Suprapubic skin (tissue), 4 donors: ENCODE measurements around the gene NKAIN2. TPM values are rescaled to one million over a fixed set of nuclear protein-coding genes. Genes with fewer than 3 reads are reported as not detected.
"Not testable (repeated sequence)": the region's sequence is repeated elsewhere in the genome, so short reads cannot be mapped to it uniquely, and the experiment has no call there.

Experiments used
- DNase-seq, 2 donors: peaks; one replicate each; pipeline ENCODE4 v3.0.0-alpha.2; 2019; ENCODE audit warnings: low spot score in 2 of 2
- H3K27ac ChIP-seq: fragments of 200-600 bp; sonication (generic); one replicate; pipeline ENCODE4 v1.5.1; 2019
- H3K27me3 ChIP-seq: fragments of 200-600 bp; sonication (generic); one replicate; pipeline ENCODE4 v1.5.1; 2019
- H3K36me3 ChIP-seq: fragments of 200-600 bp; sonication (generic); one replicate; pipeline ENCODE4 v1.5.1; 2019
- H3K4me1 ChIP-seq: fragments of 200-600 bp; sonication (generic); one replicate; pipeline ENCODE4 v1.5.1; 2019
- H3K4me3 ChIP-seq: fragments of 200-600 bp; sonication (generic); one replicate; pipeline ENCODE4 v1.5.1; 2019; ENCODE audit warnings: mild to moderate bottlenecking
- H3K9me3 ChIP-seq: fragments of 200-600 bp; sonication (generic); one replicate; pipeline ENCODE4 v1.5.1; 2019
- CTCF ChIP-seq, 2 donors: fragments of 200-600 bp in 1 of 2; fragments of 450-650 bp in 1 of 2; sonication (generic) in 1 of 2; IDR thresholded peaks; one replicate each; pipeline ENCODE4 v1.5.1; 2016 to 2019; ENCODE audit warnings: antibody characterized with exemption in 2 of 2, mild to moderate bottlenecking in 1 of 2, moderate library complexity in 1 of 2
- EP300 ChIP-seq: sonication (generic); formaldehyde crosslinking; IDR thresholded peaks from one replicate; pipeline ENCODE4 v1.6.1; 2017; ENCODE audit warnings: antibody characterized with exemption
- POLR2A ChIP-seq, 2 donors: fragments of 450-650 bp; IDR thresholded peaks; one replicate each; pipeline ENCODE4 v1.6.1; 2017; ENCODE audit warnings: antibody characterized with exemption in 2 of 2, mild to moderate bottlenecking in 2 of 2, moderate library complexity in 2 of 2
- POLR2AphosphoS5 ChIP-seq, 3 donors: sonication (generic); formaldehyde crosslinking; IDR thresholded peaks; one replicate each; pipeline ENCODE4 v1.6.1; 2017; ENCODE audit warnings: antibody characterized with exemption in 3 of 3
- WGBS: methylation state at CpG from one replicate; pipeline ENCODE4 v1.1.5; 2018; 5-methylcytosine and 5-hydroxymethylcytosine counted together
- total RNA-seq, 4 donors: library from RNA; depleted of rRNA; stranded (reverse); fragments of >200 nt; gene quantifications; one replicate each; pipeline ENCODE4 v1.1.0, GENCODE V29; 2016

NKAIN2 gene
- total RNA-seq, 4 donors from 2014 or later: 0.40 TPM; not detected in 3

- Histone ChIP-seq H3K4me1 (no peaks in the 10 kb centered on the region), H3K9me3 (no peaks in the 10 kb centered on the region), H3K27me3 (no peaks in the 10 kb centered on the region), H3K4me3 (no peak overlapping the region), H3K36me3 (no peaks in the 10 kb centered on the region), H3K27ac (no peak overlapping the region)
- 65% methylated on average over 1 of the region's 1 CpG for WGBS
- DNase-seq: no peak
- TF ChIP-seq POLR2AphosphoS5 (IDR thresholded peaks at IDR 0.05) (no peak), POLR2A (IDR thresholded peaks at IDR 0.05) (no peak), CTCF (IDR thresholded peaks at IDR 0.05) (no peak), EP300 (no peak)
Measured at GRCh38 chr6:124330197-124330596, 526.5 kb downstream of the NKAIN2 start.

- WGBS: 71% methylated on average over 4 of the region's 4 CpGs
- H3K27me3 ChIP-seq: no peaks in the 10 kb centered on the region
- no peaks in the 10 kb centered on the region for H3K9me3 ChIP-seq
- no peak for DNase-seq
- no peak overlapping the region for H3K27ac ChIP-seq
- no peaks in the 10 kb centered on the region for H3K36me3 ChIP-seq
- no peak overlapping the region for H3K4me3 ChIP-seq
- TF ChIP-seq CTCF (IDR thresholded peaks at IDR 0.05): no peak
- TF ChIP-seq POLR2AphosphoS5 (IDR thresholded peaks at IDR 0.05): no peak
- TF ChIP-seq EP300: no peak
- no peak for TF ChIP-seq POLR2A (IDR thresholded peaks at IDR 0.05)
- H3K4me1 ChIP-seq: no peaks in the 10 kb centered on the region
Measured at GRCh38 chr6:124334359-124334758, 530.7 kb downstream of the NKAIN2 start.

GRCh38 chr6:124339610-124340334 is 536.1 kb downstream of the NKAIN2 start:
- Histone ChIP-seq H3K27ac (no peak overlapping the region), H3K27me3 (no peaks in the 10 kb centered on the region), H3K4me3 (no peak overlapping the region), H3K9me3 (no peaks in the 10 kb centered on the region), H3K36me3 (no peaks in the 10 kb centered on the region), H3K4me1 (no peaks in the 10 kb centered on the region)
- TF ChIP-seq EP300: no peak
- no peak for TF ChIP-seq POLR2A (IDR thresholded peaks at IDR 0.05)
- no peak for TF ChIP-seq POLR2AphosphoS5 (IDR thresholded peaks at IDR 0.05)
- no peak for TF ChIP-seq CTCF (IDR thresholded peaks at IDR 0.05)
- WGBS: 78% methylated on average over 5 of the region's 5 CpGs
- no peak for DNase-seq

GRCh38 chr6:124348339-124348738 is 544.7 kb downstream of the NKAIN2 start:
- H3K4me3 ChIP-seq, H3K27me3 ChIP-seq, H3K36me3 ChIP-seq, H3K4me1 ChIP-seq, H3K27ac ChIP-seq, H3K9me3 ChIP-seq, DNase-seq: not testable (repeated sequence)
- 100% methylated on average over 1 of the region's 6 CpGs for WGBS

DNA sequence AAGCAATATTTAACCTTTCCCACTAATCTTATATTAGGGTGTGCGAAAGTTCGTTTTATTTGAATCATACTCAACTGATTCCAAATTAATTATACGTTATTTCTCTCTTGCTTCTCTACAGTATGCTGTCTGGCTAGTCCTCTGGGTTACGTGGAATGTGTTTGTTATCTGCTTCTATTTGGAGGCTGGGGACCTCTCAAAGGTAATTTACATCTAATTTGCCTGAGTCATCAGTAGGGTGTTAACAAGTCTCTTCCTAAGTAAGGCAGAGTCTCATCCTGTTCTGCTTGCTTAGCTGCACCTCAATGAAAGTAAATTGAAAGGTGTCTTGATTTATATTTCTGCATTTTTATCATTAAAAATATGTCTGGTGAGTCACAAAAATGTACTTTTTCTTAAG is 551.5 kb downstream of the NKAIN2 start:
- Histone ChIP-seq H3K9me3 (no peaks in the 10 kb centered on the region), H3K4me1 (no peaks in the 10 kb centered on the region), H3K36me3 (no peaks in the 10 kb centered on the region), H3K27me3 (no peaks in the 10 kb centered on the region), H3K27ac (no peak overlapping the region), H3K4me3 (no peak overlapping the region)
- WGBS: 88% methylated on average over 4 of the region's 4 CpGs
- no peak for DNase-seq
- TF ChIP-seq CTCF (IDR thresholded peaks at IDR 0.05) (no peak), EP300 (no peak), POLR2AphosphoS5 (IDR thresholded peaks at IDR 0.05) (no peak), POLR2A (IDR thresholded peaks at IDR 0.05) (no peak)
